CD1c-positive myeloid dendritic cell (primary cell): ENCODE results near the gene L1CAM.
A peak's percentile ranks its signal among the peaks of the same experiment; 100 is the strongest.
"Not testable (repeated sequence)": the region's sequence is repeated elsewhere in the genome, so short reads cannot be mapped to it uniquely, and the experiment has no call there.

Experiments used
- DNase-seq: peaks from one replicate; pipeline ENCODE4 v3.0.0-alpha.2; 2016; ENCODE audit errors: extremely low spot score

L1CAM gene

GRCh38 chrX:153829799-153830639 is 56.0 kb downstream of the L1CAM start, which contains the start of gene PDZD4:
PDZD4 (minus strand) TSS chrX:153830544; CDS start chrX:153830298, 246 bp downstream.
- DNase-seq: no peak

GRCh38 chrX:153829549-153829798 is 56.5 kb downstream of the L1CAM start:
- DNase-seq: no peak

- no peak for DNase-seq
Observed at GRCh38 chrX:153828723-153829548, 57.0 kb downstream of the L1CAM start.

GRCh38 chrX:153828308-153828707 is 57.7 kb downstream of the L1CAM start:
- no peak for DNase-seq

- DNase-seq: no peak
Observed at GRCh38 chrX:153827903-153828302, 58.1 kb downstream of the L1CAM start.

GRCh38 chrX:153827016-153827415 is 59.0 kb downstream of the L1CAM start:
- no peak for DNase-seq

- DNase-seq: no peak
Observed at GRCh38 chrX:153825042-153825441, 60.9 kb downstream of the L1CAM start.

GRCh38 chrX:153824348-153824747 is 61.6 kb downstream of the L1CAM start:
- no peak for DNase-seq

- DNase-seq: no peak
Observed at GRCh38 chrX:153821066-153821465, 64.9 kb downstream of the L1CAM start.

- no peak for DNase-seq
Observed at GRCh38 chrX:153820601-153821000, 65.4 kb downstream of the L1CAM start.

- no peak for DNase-seq
Observed at GRCh38 chrX:153819384-153820040, 66.5 kb downstream of the L1CAM start.

GRCh38 chrX:153818571-153819383 is 67.2 kb downstream of the L1CAM start:
- DNase-seq: peak; percentile 56

GRCh38 chrX:153818064-153818463 is 67.9 kb downstream of the L1CAM start:
- DNase-seq: not testable (repeated sequence)

GRCh38 chrX:153816831-153817690 is 68.9 kb downstream of the L1CAM start:
- DNase-seq: no peak

GRCh38 chrX:153814591-153815315 is 71.2 kb downstream of the L1CAM start:
- DNase-seq: no peak

GRCh38 chrX:153813161-153813560 is 72.8 kb downstream of the L1CAM start:
- DNase-seq: no peak

- no peak for DNase-seq
Observed at GRCh38 chrX:153812220-153812619, 73.8 kb downstream of the L1CAM start.
